Osteoblast (primary cell): ENCODE results near the gene MARVELD3. TPM values are rescaled to one million over a fixed set of nuclear protein-coding genes. Genes with fewer than 3 reads are reported as not detected.
"Not testable (repeated sequence)": the region's sequence is repeated elsewhere in the genome, so short reads cannot be mapped to it uniquely, and the experiment has no call there.

Source experiments
- DNase-seq: peaks from one replicate; pipeline ENCODE4 v3.0.0; 2011; ENCODE audit warnings: low spot score, mixed read lengths; ENCODE audit not compliant: insufficient read length; ENCODE audit errors: missing footprints
- H2AFZ ChIP-seq: 2 replicates; pipeline ENCODE4 v1.6.0; 2011; ENCODE audit warnings: mild to moderate bottlenecking, low read length
- H3K27ac ChIP-seq: 2 replicates; pipeline ENCODE4 v1.5.1; 2011; ENCODE audit warnings: mild to moderate bottlenecking, low read depth, low read length, moderate library complexity
- H3K27me3 ChIP-seq: 2 replicates; pipeline ENCODE4 v1.6.0; 2012; ENCODE audit warnings: mild to moderate bottlenecking, control low read depth, inconsistent platforms, low read length, moderate library complexity; ENCODE audit not compliant: insufficient read depth
- H3K36me3 ChIP-seq: 2 replicates; pipeline ENCODE4 v1.5.1; 2011; ENCODE audit warnings: mild to moderate bottlenecking, low read length, control low read depth, moderate library complexity; ENCODE audit not compliant: insufficient read depth
- H3K4me1 ChIP-seq: 2 replicates; pipeline ENCODE4 v1.5.1; 2011; ENCODE audit warnings: mild to moderate bottlenecking, low read length, control low read depth, moderate library complexity; ENCODE audit not compliant: insufficient read depth
- H3K4me2 ChIP-seq: 2 replicates; pipeline ENCODE4 v1.6.0; 2011; ENCODE audit warnings: mild to moderate bottlenecking, low read length; ENCODE audit not compliant: insufficient read depth
- H3K4me3 ChIP-seq: fragments of 200-600 bp; sonication (generic); 3 replicates; pipeline ENCODE4 v1.5.1; 2012; ENCODE audit warnings: mild to moderate bottlenecking, low read length, inconsistent platforms; ENCODE audit not compliant: insufficient read depth
- H3K79me2 ChIP-seq: 2 replicates; pipeline ENCODE4 v1.6.0; 2012; ENCODE audit warnings: mild to moderate bottlenecking, low read length, control low read depth, inconsistent platforms; ENCODE audit not compliant: insufficient read depth
- H3K9me3 ChIP-seq: 2 replicates; pipeline ENCODE4 v1.5.1; 2011; ENCODE audit warnings: low read depth, low read length, control low read depth
- H4K20me1 ChIP-seq: 2 replicates; pipeline ENCODE4 v1.6.0; 2012; ENCODE audit warnings: mild to moderate bottlenecking, low read length, control low read depth; ENCODE audit not compliant: insufficient read depth
- CTCF ChIP-seq: IDR thresholded peaks from 2 replicates; pipeline ENCODE4 v1.5.1; 2011; ENCODE audit warnings: mild to moderate bottlenecking, low read depth, low read length, moderate library complexity; ENCODE audit errors: extremely low read depth
- total RNA-seq: library from RNA; depleted of rRNA; stranded (reverse); fragments of >200 nt; gene quantifications from 2 replicates; pipeline ENCODE4 v1.2.3, GENCODE V29; 2012

MARVELD3 gene
- total RNA-seq, 1 donor, result 0.36 TPM

GRCh38 chr16:71674229-71674628, 48.2 kb downstream of the MARVELD3 start:
- Histone ChIP-seq H3K79me2 (no peaks in the 10 kb centered on the region), H4K20me1 (no peaks in the 10 kb centered on the region), H3K4me2 (no peak overlapping the region), H3K4me1 (peaks cover 3% of the 10 kb centered on the region), H3K36me3 (peaks cover 60% of the 10 kb centered on the region), H3K4me3 (no peak overlapping the region), H3K27me3 (no peaks in the 10 kb centered on the region), H3K9me3 (no peaks in the 10 kb centered on the region), H2AFZ (no peak overlapping the region), H3K27ac (no peak overlapping the region)
- no peak for DNase-seq
- TF ChIP-seq CTCF, result no peak

- Histone ChIP-seq H3K79me2 (no peaks in the 10 kb centered on the region), H3K9me3 (no peaks in the 10 kb centered on the region), H3K27me3 (no peaks in the 10 kb centered on the region), H2AFZ (no peak overlapping the region), H3K4me3 (no peak overlapping the region), H3K36me3 (peaks cover 53% of the 10 kb centered on the region), H3K4me2 (no peak overlapping the region), H3K27ac (no peak overlapping the region), H3K4me1 (peaks cover 3% of the 10 kb centered on the region), H4K20me1 (no peaks in the 10 kb centered on the region)
- TF ChIP-seq CTCF, result no peak
- DNase-seq, result no peak
Measured at GRCh38 chr16:71675380-71675779, 49.4 kb downstream of the MARVELD3 start.

GRCh38 chr16:71676236-71676635, 50.3 kb downstream of the MARVELD3 start:
- Histone ChIP-seq H2AFZ (no peak overlapping the region), H3K79me2 (no peaks in the 10 kb centered on the region), H3K27ac (no peak overlapping the region), H3K4me3 (no peak overlapping the region), H3K36me3 (peaks cover 45% of the 10 kb centered on the region), H3K4me1 (peaks cover 3% of the 10 kb centered on the region), H3K27me3 (no peaks in the 10 kb centered on the region), H4K20me1 (no peaks in the 10 kb centered on the region), H3K4me2 (no peak overlapping the region), H3K9me3 (no peaks in the 10 kb centered on the region)
- TF ChIP-seq CTCF, result no peak
- DNase-seq, result no peak

GRCh38 chr16:71681360-71681759, 55.4 kb downstream of the MARVELD3 start:
- H3K9me3 ChIP-seq, result no peaks in the 10 kb centered on the region
- no peak for TF ChIP-seq CTCF
- H4K20me1 ChIP-seq, result no peaks in the 10 kb centered on the region
- H3K79me2 ChIP-seq, result no peaks in the 10 kb centered on the region
- H3K27me3 ChIP-seq, result no peaks in the 10 kb centered on the region
- no peak overlapping the region for H3K4me3 ChIP-seq
- H3K4me2 ChIP-seq, result no peak overlapping the region
- no peak for DNase-seq
- H3K27ac ChIP-seq, result no peak overlapping the region
- no peak overlapping the region for H2AFZ ChIP-seq
- no peaks in the 10 kb centered on the region for H3K4me1 ChIP-seq
- H3K36me3 ChIP-seq, result peaks cover 30% of the 10 kb centered on the region

- not testable (repeated sequence) for H3K4me3 ChIP-seq, H3K79me2 ChIP-seq, H3K27me3 ChIP-seq, H3K4me1 ChIP-seq, H4K20me1 ChIP-seq, DNase-seq, H2AFZ ChIP-seq, H3K9me3 ChIP-seq, H3K27ac ChIP-seq, H3K4me2 ChIP-seq
- peaks cover 21% of the 10 kb centered on the region for H3K36me3 ChIP-seq
Measured at GRCh38 chr16:71684280-71684679, 58.3 kb downstream of the MARVELD3 start.
